Stimulated activated CD8-positive, alpha-beta memory T cell treated with anti-CD3 and anti-CD28 coated beads, Interleukin-12 subunit alpha, Interleukin-12 subunit beta, amount 100 ng/mL, for 1 hour (primary cell): ENCODE data around the gene CD22.

Experiments used
- DNase-seq: peaks from one replicate; pipeline ENCODE4 v3.0.0-alpha.2; 2020; ENCODE audit warnings: low read depth

CD22 gene

GRCh38 chr19:35295792-35296462, 33.1 kb upstream of the CD22 start:
- peak; percentile 15 for DNase-seq

GRCh38 chr19:35296644-35297514, 32.1 kb upstream of the CD22 start:
- DNase-seq: no peak

GRCh38 chr19:35297515-35297848, 31.5 kb upstream of the CD22 start:
- DNase-seq: no peak

- DNase-seq: no peak
Measured at GRCh38 chr19:35297922-35298321, 31.1 kb upstream of the CD22 start.

- no peak for DNase-seq
Measured at GRCh38 chr19:35298561-35298972, 30.4 kb upstream of the CD22 start.

- DNase-seq: no peak
Measured at GRCh38 chr19:35299523-35300338, 29.3 kb upstream of the CD22 start.

GRCh38 chr19:35300339-35300649, 28.7 kb upstream of the CD22 start:
- no peak for DNase-seq

GRCh38 chr19:35301961-35302360, 27.0 kb upstream of the CD22 start:
- no peak for DNase-seq

- DNase-seq: no peak
Measured at GRCh38 chr19:35302446-35302845, 26.5 kb upstream of the CD22 start.

- DNase-seq: no peak
Measured at GRCh38 chr19:35303357-35303915, 25.6 kb upstream of the CD22 start.

GRCh38 chr19:35304036-35304435, 25.0 kb upstream of the CD22 start:
- no peak for DNase-seq

GRCh38 chr19:35305181-35305580, 23.8 kb upstream of the CD22 start:
- DNase-seq: no peak

- no peak for DNase-seq
Measured at GRCh38 chr19:35306473-35307246, 22.3 kb upstream of the CD22 start.

- no peak for DNase-seq
Measured at GRCh38 chr19:35307931-35308330, 21.1 kb upstream of the CD22 start.

GRCh38 chr19:35308910-35309309, 20.1 kb upstream of the CD22 start:
- DNase-seq: no peak

GRCh38 chr19:35309481-35310279, 19.3 kb upstream of the CD22 start:
- DNase-seq: no peak

- DNase-seq: no peak
Measured at GRCh38 chr19:35310331-35310730, 18.7 kb upstream of the CD22 start.

- DNase-seq: no peak
Measured at GRCh38 chr19:35310811-35311465, 18.0 kb upstream of the CD22 start.

GRCh38 chr19:35311901-35312665, 16.9 kb upstream of the CD22 start:
- DNase-seq: no peak

GRCh38 chr19:35313587-35313986, 15.4 kb upstream of the CD22 start:
- DNase-seq: no peak
